K562 (cell line): ENCODE data around the gene ZSWIM4. TPM values are rescaled to one million over a fixed set of nuclear protein-coding genes. Genes with fewer than 3 reads are reported as not detected.

Source experiments
- CBFA2T3 ChIP-seq: fragments of 450-650 bp; IDR thresholded peaks from 2 replicates; pipeline ENCODE4 v1.6.1; 2017
- CC2D1A ChIP-seq: fragments of 450-650 bp; IDR thresholded peaks from 2 replicates; pipeline ENCODE4 v1.6.1; 2017; ENCODE audit warnings: mild to moderate bottlenecking
- ESRRB ChIP-seq: fragments of 250-450 bp; sonication (Bioruptor Pico); IDR thresholded peaks from 2 replicates; pipeline ENCODE4 v1.5.0; 2020; ENCODE audit warnings: mild to moderate bottlenecking, moderate library complexity, borderline replicate concordance
- FIP1L1 ChIP-seq: fragments of 200-400 bp; formaldehyde crosslinking; IDR thresholded peaks from 2 replicates; pipeline ENCODE4 v1.6.1; 2018; ENCODE audit warnings: mild to moderate bottlenecking, low read depth, low read length; ENCODE audit not compliant: poor library complexity, severe bottlenecking
- FOXJ2 ChIP-seq: fragments of 200-800 bp; sonication (Bioruptor generic); IDR thresholded peaks from 2 replicates; pipeline ENCODE4 v1.6.1; 2016; ENCODE audit warnings: missing genetic modification characterization, missing compliant biosample characterization
- GATAD2B ChIP-seq: fragments of 450-650 bp; IDR thresholded peaks from 2 replicates; pipeline ENCODE4 v1.6.1; 2017; ENCODE audit warnings: mild to moderate bottlenecking, borderline replicate concordance
- IRF2 ChIP-seq: sonication (generic); formaldehyde crosslinking; IDR thresholded peaks from 2 replicates; pipeline ENCODE4 v1.8.1; 2022; ENCODE audit warnings: mild to moderate bottlenecking, missing genetic modification reagents
- MXI1 ChIP-seq: IDR thresholded peaks from 2 replicates; pipeline ENCODE4 v1.6.1; 2011; ENCODE audit warnings: low read depth, mild to moderate bottlenecking, improper control_type of control experiment, low read length
- NFRKB ChIP-seq: fragments of 450-650 bp; IDR thresholded peaks from 2 replicates; pipeline ENCODE4 v1.6.1; 2016; ENCODE audit warnings: low read depth
- NR1H2 ChIP-seq: sonication (generic); formaldehyde crosslinking; IDR thresholded peaks from 2 replicates; pipeline ENCODE4 v1.4.0; 2020; ENCODE audit warnings: mild to moderate bottlenecking, missing genetic modification reagents
- NR4A1 ChIP-seq, 2 experiments: fragments of 250-450 bp in 1 of 2; fragments of 450-650 bp in 1 of 2; sonication (Bioruptor Pico) in 1 of 2; IDR thresholded peaks; 2 replicates each; pipeline versions ENCODE4 v1.4.0 to v1.6.1; 2016 to 2020; ENCODE audit warnings: mild to moderate bottlenecking in 2 of 2, missing compliant biosample characterization in 1 of 2, missing genetic modification characterization in 1 of 2, moderate library complexity in 1 of 2
- PKNOX1 ChIP-seq: fragments of 450-650 bp; IDR thresholded peaks from 2 replicates; pipeline ENCODE4 v1.6.1; 2016
- PML ChIP-seq: IDR thresholded peaks from 2 replicates; pipeline ENCODE4 v1.6.1; 2012; ENCODE audit warnings: low read length, inconsistent platforms
- RB1 ChIP-seq: fragments of 450-650 bp; IDR thresholded peaks from 2 replicates; pipeline ENCODE4 v1.6.1; 2017; ENCODE audit warnings: low read depth, mild to moderate bottlenecking
- RBBP5 ChIP-seq: fragments of 200-600 bp; sonication (generic); IDR thresholded peaks from 2 replicates; pipeline ENCODE4 v1.6.1; 2012; ENCODE audit warnings: borderline replicate concordance, mild to moderate bottlenecking, low read length, control low read depth, inconsistent platforms; ENCODE audit not compliant: insufficient read depth, poor library complexity, severe bottlenecking
- RBFOX2 ChIP-seq: fragments of 200-400 bp; formaldehyde crosslinking; IDR thresholded peaks from 2 replicates; pipeline ENCODE4 v1.6.1; 2017; ENCODE audit warnings: low read depth, mild to moderate bottlenecking, low read length, moderate library complexity
- RBM22 ChIP-seq: fragments of 200-400 bp; formaldehyde crosslinking; IDR thresholded peaks from 2 replicates; pipeline ENCODE4 v1.6.1; 2018; ENCODE audit warnings: low read length, low read depth; ENCODE audit not compliant: poor library complexity, severe bottlenecking
- SMAD1 ChIP-seq: fragments of 150-350 bp; IDR thresholded peaks from 2 replicates; pipeline ENCODE4 v1.6.1; 2014; ENCODE audit warnings: low read length, low read depth; ENCODE audit not compliant: partially characterized antibody
- ZNF232 ChIP-seq: sonication (generic); formaldehyde crosslinking; IDR thresholded peaks from 2 replicates; pipeline ENCODE4 v1.8.0; 2022; ENCODE audit warnings: mild to moderate bottlenecking, missing genetic modification reagents
- ZNF24 ChIP-seq: fragments of 450-650 bp; IDR thresholded peaks from 2 replicates; pipeline ENCODE4 v1.6.1; 2016
- polyA plus RNA-seq, 8 experiments: library from polyadenylated mRNA; depleted of rRNA in 4 of 8; stranded (reverse) in 5 of 8; unstranded in 3 of 8; fragments of >200 nt; fragmentation: Nextera tagmentation in 2 of 8; fragmentation: Illumina TruSeq in 1 of 8; extraction: Ambion mirVana in 2 of 8; extraction: Trizol in 1 of 8; gene quantifications; 2 replicates each; pipeline versions ENCODE4 v1.2.1 to v1.2.3, GENCODE V29; 2011 to 2014; ENCODE audit warnings: inconsistent platforms in 1 of 8, missing spikeins in 1 of 8
- total RNA-seq, 7 experiments: library from RNA; depleted of rRNA in 6 of 7; stranded (reverse); fragments of >200 nt in 6 of 7; fragmentation: Illumina TruSeq in 2 of 7; extraction: Trizol in 2 of 7; gene quantifications; 2 replicates each; pipeline versions ENCODE4 v1.2.1 to v1.2.3, GENCODE V29; 2011 to 2021; ENCODE audit warnings: low replicate concordance in 1 of 7
- TF ChIP-seq, protein P1 (sequence below): IDR thresholded peaks from 2 replicates; pipeline ENCODE4 v1.6.1; 2014; ENCODE audit warnings: antibody characterized with exemption
- TF ChIP-seq, protein P2 (sequence below), 2 experiments: fragments of 450-650 bp; conservative IDR thresholded peaks; 2 replicates each; pipeline ENCODE4 v1.6.1; 2017; ENCODE audit warnings: mild to moderate bottlenecking in 2 of 2, moderate library complexity in 2 of 2

The ZSWIM4 gene
- total and polyA plus RNA-seq, 9 of the 15 experiments (the other 6 are each of a cell fraction or from before 2014, with no cell fraction given), result 0.25 to 3.7 (median 0.79) TPM; not detected in 2

DNA sequence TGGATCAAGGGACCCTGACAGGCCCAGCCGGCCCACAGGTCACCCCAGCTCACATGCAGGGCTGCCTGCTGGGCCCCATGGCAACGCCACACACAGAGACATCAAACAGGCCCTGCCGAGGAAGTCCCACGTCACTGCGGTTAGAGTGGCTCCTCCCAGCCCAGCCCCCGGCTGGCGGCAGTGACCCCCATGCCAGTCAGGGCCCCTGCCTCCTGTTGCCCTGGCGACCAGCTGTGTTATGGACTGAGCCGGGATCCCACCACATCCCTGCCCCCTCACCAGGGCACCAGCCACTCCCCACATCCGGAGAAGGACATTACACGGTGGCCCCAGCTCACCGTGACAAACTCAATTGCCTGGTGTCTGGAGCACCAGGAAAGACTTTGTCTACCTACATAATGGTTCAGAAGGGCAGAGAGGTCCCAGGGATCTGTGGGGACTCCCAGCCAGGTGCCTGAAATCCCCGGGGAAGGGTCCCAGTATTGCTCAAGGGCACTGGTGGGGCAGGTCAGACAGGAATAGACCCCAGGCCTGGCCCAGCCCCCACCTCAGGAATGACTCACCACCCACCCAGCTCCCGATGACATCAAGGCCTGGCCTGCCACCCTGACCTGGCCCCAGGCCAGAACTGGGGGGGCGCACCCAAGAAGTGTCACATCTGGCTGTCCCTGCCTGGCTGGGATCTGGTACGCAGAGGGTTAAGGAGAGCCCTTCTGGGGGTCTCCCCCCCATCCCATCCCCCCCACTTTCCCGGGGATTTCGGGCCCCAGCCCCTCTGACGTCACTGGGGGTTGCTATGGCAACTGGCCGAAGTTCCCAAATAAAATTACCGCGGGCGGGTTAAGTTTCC, 51.5 kb downstream of the ZSWIM4 start (continued):
- TF ChIP-seq, protein P1, sequence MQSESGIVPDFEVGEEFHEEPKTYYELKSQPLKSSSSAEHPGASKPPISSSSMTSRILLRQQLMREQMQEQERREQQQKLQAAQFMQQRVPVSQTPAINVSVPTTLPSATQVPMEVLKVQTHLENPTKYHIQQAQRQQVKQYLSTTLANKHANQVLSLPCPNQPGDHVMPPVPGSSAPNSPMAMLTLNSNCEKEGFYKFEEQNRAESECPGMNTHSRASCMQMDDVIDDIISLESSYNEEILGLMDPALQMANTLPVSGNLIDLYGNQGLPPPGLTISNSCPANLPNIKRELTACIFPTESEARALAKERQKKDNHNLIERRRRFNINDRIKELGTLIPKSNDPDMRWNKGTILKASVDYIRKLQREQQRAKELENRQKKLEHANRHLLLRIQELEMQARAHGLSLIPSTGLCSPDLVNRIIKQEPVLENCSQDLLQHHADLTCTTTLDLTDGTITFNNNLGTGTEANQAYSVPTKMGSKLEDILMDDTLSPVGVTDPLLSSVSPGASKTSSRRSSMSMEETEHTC, result no peak
- TF ChIP-seq GATAD2B (peak; percentile 75), FOXJ2 (peak; percentile 99), NR1H2 (CRISPR knock-in tag) (peak; percentile 67; the same call in 1 of the 2 replicates), CC2D1A (no peak), ZNF232 (no peak), SMAD1 (peak; percentile 87), PKNOX1 (peak; percentile 81), NR4A1 (CRISPR knock-in tag; IDR thresholded peaks at IDR 0.05) (no peak), NR4A1 (tag; IDR thresholded peaks at IDR 0.05) (peak; percentile 64; the same call in 1 of the 2 replicates), RBBP5 (peak; percentile 34), RBFOX2 (peak; percentile 3; the same call in 1 of the 2 replicates), NFRKB (peak; percentile 20), PML (no peak), FIP1L1 (peak; percentile 9), ZNF24 (no peak), IRF2 (no peak), MXI1 (peak; percentile 94), ESRRB (CRISPR knock-in tag) (no peak), RBM22 (peak; percentile 80), CBFA2T3 (peak; percentile 34; the same call in 1 of the 2 replicates), RB1 (0 out of 2 replicates have a peak, but pooled peaks have one; percentile 41)
- TF ChIP-seq, protein P2, sequence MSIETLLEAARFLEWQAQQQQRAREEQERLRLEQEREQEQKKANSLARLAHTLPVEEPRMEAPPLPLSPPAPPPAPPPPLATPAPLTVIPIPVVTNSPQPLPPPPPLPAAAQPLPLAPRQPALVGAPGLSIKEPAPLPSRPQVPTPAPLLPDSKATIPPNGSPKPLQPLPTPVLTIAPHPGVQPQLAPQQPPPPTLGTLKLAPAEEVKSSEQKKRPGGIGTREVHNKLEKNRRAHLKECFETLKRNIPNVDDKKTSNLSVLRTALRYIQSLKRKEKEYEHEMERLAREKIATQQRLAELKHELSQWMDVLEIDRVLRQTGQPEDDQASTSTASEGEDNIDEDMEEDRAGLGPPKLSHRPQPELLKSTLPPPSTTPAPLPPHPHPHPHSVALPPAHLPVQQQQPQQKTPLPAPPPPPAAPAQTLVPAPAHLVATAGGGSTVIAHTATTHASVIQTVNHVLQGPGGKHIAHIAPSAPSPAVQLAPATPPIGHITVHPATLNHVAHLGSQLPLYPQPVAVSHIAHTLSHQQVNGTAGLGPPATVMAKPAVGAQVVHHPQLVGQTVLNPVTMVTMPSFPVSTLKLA (conservative IDR thresholded peaks at IDR 0.05), result peak in 1 of 2 experiments; percentile 17; a peak in 2 of 4 replicates
